ENCODE data around the gene ANO2.

DNA sequence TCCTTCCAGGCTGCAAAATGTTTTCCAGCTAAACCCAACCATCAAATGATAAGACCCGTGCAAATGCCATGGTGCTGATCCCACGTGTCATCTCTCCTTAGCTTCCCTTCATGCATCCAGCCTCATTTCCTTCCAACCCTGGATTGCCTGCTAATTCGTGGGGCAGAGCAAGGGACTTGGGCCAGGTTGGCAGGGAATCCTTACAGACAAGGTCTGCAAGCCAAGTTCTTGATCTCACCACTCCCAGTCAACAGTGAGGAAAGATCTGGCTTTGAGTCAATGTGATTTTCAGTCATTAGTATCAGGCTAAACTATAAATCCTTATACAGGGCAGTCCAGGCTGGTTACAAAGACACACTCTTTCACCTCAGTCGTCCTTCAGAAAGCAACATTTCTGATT is 150.9 kb downstream of the ANO2 start:
- TF ChIP-seq, protein P1, sequence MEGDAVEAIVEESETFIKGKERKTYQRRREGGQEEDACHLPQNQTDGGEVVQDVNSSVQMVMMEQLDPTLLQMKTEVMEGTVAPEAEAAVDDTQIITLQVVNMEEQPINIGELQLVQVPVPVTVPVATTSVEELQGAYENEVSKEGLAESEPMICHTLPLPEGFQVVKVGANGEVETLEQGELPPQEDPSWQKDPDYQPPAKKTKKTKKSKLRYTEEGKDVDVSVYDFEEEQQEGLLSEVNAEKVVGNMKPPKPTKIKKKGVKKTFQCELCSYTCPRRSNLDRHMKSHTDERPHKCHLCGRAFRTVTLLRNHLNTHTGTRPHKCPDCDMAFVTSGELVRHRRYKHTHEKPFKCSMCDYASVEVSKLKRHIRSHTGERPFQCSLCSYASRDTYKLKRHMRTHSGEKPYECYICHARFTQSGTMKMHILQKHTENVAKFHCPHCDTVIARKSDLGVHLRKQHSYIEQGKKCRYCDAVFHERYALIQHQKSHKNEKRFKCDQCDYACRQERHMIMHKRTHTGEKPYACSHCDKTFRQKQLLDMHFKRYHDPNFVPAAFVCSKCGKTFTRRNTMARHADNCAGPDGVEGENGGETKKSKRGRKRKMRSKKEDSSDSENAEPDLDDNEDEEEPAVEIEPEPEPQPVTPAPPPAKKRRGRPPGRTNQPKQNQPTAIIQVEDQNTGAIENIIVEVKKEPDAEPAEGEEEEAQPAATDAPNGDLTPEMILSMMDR (conservative IDR thresholded peaks at IDR 0.05; ENCODE audit: low read depth, low read length), result no peak
- no peak for TF ChIP-seq EZH2phosphoT487 (IDR thresholded peaks at IDR 0.05; ENCODE audit: borderline replicate concordance, low read length)
